DND-41 (cell line): Measurements from ENCODE around the gene ZFAND2A.
"Not testable (repeated sequence)": the region's sequence is repeated elsewhere in the genome, so short reads cannot be mapped to it uniquely, and the experiment has no call there.

Experiments used
- ATAC-seq: fragments of 200-7000 bp; cut with Tn5 transposase; 3 replicates; pipeline ENCODE4 v1.9.1; 2021; ENCODE audit warnings: low read depth; ENCODE audit not compliant: insufficient read depth
- DNase-seq: peaks from one replicate; pipeline ENCODE4 v3.0.0-alpha.2; 2020
- H2AFZ ChIP-seq: 2 replicates; pipeline ENCODE4 v1.6.0; 2012; ENCODE audit warnings: low read depth, low read length
- H3K27ac ChIP-seq: 2 replicates; pipeline ENCODE4 v1.5.1; 2012; ENCODE audit warnings: low read length, inconsistent platforms
- H3K27me3 ChIP-seq: fragments of 200-600 bp; sonication (generic); 2 replicates; pipeline ENCODE4 v1.6.0; 2012; ENCODE audit warnings: low read length, mild to moderate bottlenecking, inconsistent platforms; ENCODE audit not compliant: insufficient read depth, poor library complexity
- H3K36me3 ChIP-seq: 2 replicates; pipeline ENCODE4 v1.5.1; 2012; ENCODE audit warnings: low read length, inconsistent platforms; ENCODE audit not compliant: insufficient read depth
- H3K4me1 ChIP-seq: 2 replicates; pipeline ENCODE4 v1.5.1; 2012; ENCODE audit warnings: mild to moderate bottlenecking, low read length; ENCODE audit not compliant: insufficient read depth
- H3K4me2 ChIP-seq: 2 replicates; pipeline ENCODE4 v1.6.0; 2012; ENCODE audit warnings: mild to moderate bottlenecking, moderate library complexity, low read length, inconsistent platforms; ENCODE audit not compliant: insufficient read depth
- H3K4me3 ChIP-seq, 2 experiments: fragments of 200-600 bp in 1 of 2; shearing (Covaris generic) in 1 of 2; 2 replicates each; pipeline ENCODE4 v1.5.1; 2012 to 2016; ENCODE audit warnings: inconsistent platforms in 2 of 2, low read length in 2 of 2, mild to moderate bottlenecking in 2 of 2, low read depth in 1 of 2, moderate library complexity in 1 of 2
- H3K79me2 ChIP-seq: 2 replicates; pipeline ENCODE4 v1.6.0; 2012; ENCODE audit warnings: low read length, inconsistent platforms; ENCODE audit not compliant: insufficient read depth
- H3K9ac ChIP-seq: 2 replicates; pipeline ENCODE4 v1.6.0; 2012; ENCODE audit warnings: low read depth, mild to moderate bottlenecking, inconsistent platforms, low read length, moderate library complexity
- H3K9me3 ChIP-seq: 2 replicates; pipeline ENCODE4 v1.5.1; 2012; ENCODE audit warnings: low read length, moderate library complexity, mild to moderate bottlenecking, inconsistent platforms; ENCODE audit not compliant: insufficient read depth, severe bottlenecking
- H4K20me1 ChIP-seq: 2 replicates; pipeline ENCODE4 v1.6.0; 2012; ENCODE audit warnings: low read length; ENCODE audit not compliant: insufficient read depth
- EZH2 ChIP-seq: IDR thresholded peaks from 3 replicates; pipeline ENCODE4 v1.6.1; 2012; ENCODE audit warnings: borderline replicate concordance, low read depth, mild to moderate bottlenecking, moderate library complexity, low read length, inconsistent platforms; ENCODE audit not compliant: severe bottlenecking
- TF ChIP-seq, protein P1 (sequence below): IDR thresholded peaks from 2 replicates; pipeline ENCODE4 v1.5.1; 2012; ENCODE audit warnings: borderline replicate concordance, low read length, moderate library complexity, mild to moderate bottlenecking; ENCODE audit not compliant: poor library complexity, severe bottlenecking; ENCODE audit errors: extremely low read depth

The ZFAND2A gene

DNA sequence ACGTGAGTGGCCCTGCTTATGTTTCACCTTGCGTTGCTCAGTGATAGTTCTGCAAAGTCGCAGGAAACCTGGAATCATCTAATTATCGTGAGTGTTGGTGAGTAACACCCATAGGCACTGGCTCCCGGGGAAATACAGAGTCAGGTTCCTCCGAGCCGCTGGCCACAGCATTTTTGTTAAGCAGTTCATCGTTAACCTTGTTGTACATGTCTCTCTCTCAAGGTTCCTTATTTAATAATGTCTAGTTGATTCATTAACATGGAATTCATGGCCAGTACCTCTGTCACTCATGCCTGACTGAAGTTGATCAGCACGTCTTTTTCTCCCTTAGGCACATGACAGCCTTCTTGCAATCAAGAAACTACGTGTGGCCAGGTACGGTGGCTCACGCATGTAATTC is 3.1 kb upstream of the ZFAND2A start:
- Histone ChIP-seq H3K79me2 (peaks cover 30% of the 10 kb centered on the region), H3K4me3 (no peak overlapping the region), H3K4me2 (no peak overlapping the region), H2AFZ (no peak overlapping the region), H3K4me1 (peaks cover 29% of the 10 kb centered on the region), H3K9ac (no peak overlapping the region), H4K20me1 (peaks cover 5% of the 10 kb centered on the region; the same call in 1 of the 2 replicates), H3K9me3 (no peaks in the 10 kb centered on the region), H3K36me3 (peaks cover 25% of the 10 kb centered on the region), H3K27ac (no peak overlapping the region), H3K27me3 (no peaks in the 10 kb centered on the region)
- DNase-seq, result no peak
- no peak for ATAC-seq
- no peak for TF ChIP-seq EZH2
- TF ChIP-seq, protein P1, sequence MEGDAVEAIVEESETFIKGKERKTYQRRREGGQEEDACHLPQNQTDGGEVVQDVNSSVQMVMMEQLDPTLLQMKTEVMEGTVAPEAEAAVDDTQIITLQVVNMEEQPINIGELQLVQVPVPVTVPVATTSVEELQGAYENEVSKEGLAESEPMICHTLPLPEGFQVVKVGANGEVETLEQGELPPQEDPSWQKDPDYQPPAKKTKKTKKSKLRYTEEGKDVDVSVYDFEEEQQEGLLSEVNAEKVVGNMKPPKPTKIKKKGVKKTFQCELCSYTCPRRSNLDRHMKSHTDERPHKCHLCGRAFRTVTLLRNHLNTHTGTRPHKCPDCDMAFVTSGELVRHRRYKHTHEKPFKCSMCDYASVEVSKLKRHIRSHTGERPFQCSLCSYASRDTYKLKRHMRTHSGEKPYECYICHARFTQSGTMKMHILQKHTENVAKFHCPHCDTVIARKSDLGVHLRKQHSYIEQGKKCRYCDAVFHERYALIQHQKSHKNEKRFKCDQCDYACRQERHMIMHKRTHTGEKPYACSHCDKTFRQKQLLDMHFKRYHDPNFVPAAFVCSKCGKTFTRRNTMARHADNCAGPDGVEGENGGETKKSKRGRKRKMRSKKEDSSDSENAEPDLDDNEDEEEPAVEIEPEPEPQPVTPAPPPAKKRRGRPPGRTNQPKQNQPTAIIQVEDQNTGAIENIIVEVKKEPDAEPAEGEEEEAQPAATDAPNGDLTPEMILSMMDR, result no peak

DNA sequence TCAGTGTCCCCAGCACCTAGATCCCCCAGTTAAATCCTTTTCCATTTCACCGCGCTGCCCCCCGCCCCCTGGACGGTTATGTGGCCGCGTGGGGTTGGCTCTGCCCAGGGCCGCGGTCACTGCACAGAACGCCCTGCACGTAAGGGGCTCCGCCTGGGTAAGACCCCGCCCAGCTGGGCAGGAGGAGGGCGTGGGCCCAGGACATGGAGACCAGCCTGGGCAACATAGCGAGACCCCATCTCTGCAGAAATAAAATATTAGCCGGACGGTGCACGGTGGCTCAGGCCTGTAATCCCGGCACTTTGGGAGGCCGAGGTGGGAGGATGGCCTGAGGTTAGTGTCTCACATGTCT is 650 bp upstream of the ZFAND2A start:
- peak overlapping the region; percentile 84 for H3K27ac ChIP-seq
- peak; percentile 17; the same call in 1 of the 3 replicates for ATAC-seq
- peak; percentile 35 for DNase-seq
- H4K20me1 ChIP-seq, result peaks cover 14% of the 10 kb centered on the region; the same call in 1 of the 2 replicates
- H3K9me3 ChIP-seq, result no peaks in the 10 kb centered on the region
- H3K36me3 ChIP-seq, result peaks cover 46% of the 10 kb centered on the region
- H3K27me3 ChIP-seq, result no peaks in the 10 kb centered on the region
- H3K4me1 ChIP-seq, result peaks cover 34% of the 10 kb centered on the region
- peaks cover 50% of the 10 kb centered on the region for H3K79me2 ChIP-seq
- peak overlapping the region; percentile 95 for H3K4me2 ChIP-seq
- H2AFZ ChIP-seq, result peak overlapping the region; percentile 71
- H3K4me3 ChIP-seq, result peak overlapping the region; percentile 72 to 98
- peak overlapping the region; percentile 91 for H3K9ac ChIP-seq
- TF ChIP-seq, protein P1, result no peak
- TF ChIP-seq EZH2, result no peak

DNA sequence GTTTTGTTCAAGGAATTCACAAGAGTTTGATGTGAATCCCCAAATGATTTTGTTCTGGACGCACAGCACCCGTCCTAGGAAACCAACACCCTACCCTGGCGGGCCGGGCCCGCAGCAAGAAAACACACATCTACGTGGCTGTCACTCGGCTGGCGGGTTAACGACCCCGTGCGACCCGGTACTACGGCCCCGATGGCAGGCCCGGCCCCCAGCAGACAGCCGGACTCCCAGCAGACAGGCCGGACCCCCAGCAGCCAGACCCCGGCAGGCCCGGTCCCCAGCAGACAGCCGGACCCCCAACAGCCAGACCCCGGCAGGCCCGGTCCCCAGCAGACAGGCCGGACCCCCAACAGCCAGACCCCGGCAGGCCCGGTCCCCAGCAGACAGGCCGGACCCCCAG is 765 bp downstream of the ZFAND2A start:
- Histone ChIP-seq H3K9ac (peak overlapping the region; percentile 91), H3K4me3 (peak overlapping the region; percentile 54 to 98; a peak in 3 of 4 replicates), H3K27ac (peak overlapping the region; percentile 53; the same call in 1 of the 2 replicates), H3K4me2 (peak overlapping the region; percentile 92), H3K79me2 (peaks cover 50% of the 10 kb centered on the region), H3K36me3 (peaks cover 54% of the 10 kb centered on the region), H4K20me1 (peaks cover 17% of the 10 kb centered on the region; the same call in 1 of the 2 replicates), H3K4me1 (peaks cover 34% of the 10 kb centered on the region)
- not testable (repeated sequence) for H3K9me3 ChIP-seq, H3K27me3 ChIP-seq, ATAC-seq, DNase-seq, H2AFZ ChIP-seq

DNA sequence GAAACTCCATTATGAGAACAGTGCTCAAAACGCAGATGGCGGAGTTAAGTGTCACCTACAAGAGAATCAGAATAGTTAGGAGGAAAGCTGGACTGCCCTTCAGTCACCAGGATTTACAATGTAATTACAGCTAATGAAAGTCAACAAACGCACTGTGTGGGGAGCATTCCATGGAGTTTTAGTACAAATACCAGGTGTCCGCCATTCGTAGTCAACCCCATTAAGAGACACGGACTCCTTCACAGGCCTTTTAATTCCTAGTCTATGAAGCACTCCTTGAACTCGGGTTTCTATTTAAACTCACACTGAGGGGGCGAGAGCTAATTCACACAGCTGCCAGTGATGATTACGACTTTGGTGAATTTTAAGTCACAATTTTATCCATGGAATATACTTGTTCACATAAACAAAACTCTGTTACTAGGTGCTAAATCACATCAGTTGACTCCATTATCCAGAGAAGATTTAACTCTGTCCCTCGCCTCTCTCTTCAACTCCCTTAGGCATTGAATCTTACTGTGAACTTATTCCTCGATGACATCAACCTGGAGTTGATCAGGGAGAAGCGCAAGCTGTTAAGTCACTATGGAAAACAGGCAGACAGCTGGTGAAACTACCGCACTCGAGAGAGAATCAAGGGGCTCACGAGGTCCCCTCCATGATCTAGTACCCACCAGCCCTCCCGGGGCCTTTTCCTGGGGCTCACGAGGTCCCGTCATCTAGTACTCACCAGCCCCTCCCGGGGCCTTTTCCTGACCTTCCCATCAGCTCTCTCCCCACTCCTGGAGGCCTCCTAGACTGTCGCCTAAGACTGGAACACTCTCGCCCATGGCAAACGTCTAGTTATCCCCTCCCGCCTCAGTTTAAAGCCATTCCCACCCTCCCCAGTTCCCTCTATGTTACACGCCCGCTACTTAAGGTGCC is 1.5 kb downstream of the ZFAND2A start:
- no peaks in the 10 kb centered on the region for H3K9me3 ChIP-seq
- no peak for DNase-seq
- peak overlapping the region; percentile 92 for H3K4me2 ChIP-seq
- peaks cover 52% of the 10 kb centered on the region for H3K79me2 ChIP-seq
- H3K27ac ChIP-seq, result peak overlapping the region; percentile 53; the same call in 1 of the 2 replicates
- ATAC-seq, result no peak
- H3K36me3 ChIP-seq, result peaks cover 58% of the 10 kb centered on the region
- peak overlapping the region; percentile 91 for H3K9ac ChIP-seq
- H3K27me3 ChIP-seq, result no peaks in the 10 kb centered on the region
- no peak overlapping the region for H2AFZ ChIP-seq
- H3K4me3 ChIP-seq, result peak overlapping the region; percentile 54 to 98; a peak in 3 of 4 replicates
- TF ChIP-seq EZH2, result no peak
- TF ChIP-seq, protein P1, result no peak
- H3K4me1 ChIP-seq, result peaks cover 34% of the 10 kb centered on the region
- H4K20me1 ChIP-seq, result peaks cover 19% of the 10 kb centered on the region; the same call in 1 of the 2 replicates
